Measurements from ENCODE around the gene MAP4K2.
A peak's percentile ranks its signal among the peaks of the same experiment; 100 is the strongest.

- TF ChIP-seq CTCF (IDR thresholded peaks at IDR 0.05) = peak in 2 of 3 experiments; percentile 94 to 99
- no peak for TF ChIP-seq POLR2A (IDR thresholded peaks at IDR 0.05; ENCODE audit: low read depth)
Observed at GRCh38 chr11:64846998-64847666, 44.1 kb upstream of the MAP4K2 start.
